HL-60 (cell line): Measurements from ENCODE around the gene CLSTN1.

Experiments
- POLR2AphosphoS5 ChIP-seq: IDR thresholded peaks from 2 replicates; pipeline ENCODE4 v1.6.1; 2012; ENCODE audit warnings: low read depth
- TF ChIP-seq, protein P1 (sequence below): IDR thresholded peaks from one replicate; pipeline ENCODE4 v1.5.1; 2011; ENCODE audit warnings: low read length, control low read depth, inconsistent platforms; ENCODE audit not compliant: insufficient read depth

DNA sequence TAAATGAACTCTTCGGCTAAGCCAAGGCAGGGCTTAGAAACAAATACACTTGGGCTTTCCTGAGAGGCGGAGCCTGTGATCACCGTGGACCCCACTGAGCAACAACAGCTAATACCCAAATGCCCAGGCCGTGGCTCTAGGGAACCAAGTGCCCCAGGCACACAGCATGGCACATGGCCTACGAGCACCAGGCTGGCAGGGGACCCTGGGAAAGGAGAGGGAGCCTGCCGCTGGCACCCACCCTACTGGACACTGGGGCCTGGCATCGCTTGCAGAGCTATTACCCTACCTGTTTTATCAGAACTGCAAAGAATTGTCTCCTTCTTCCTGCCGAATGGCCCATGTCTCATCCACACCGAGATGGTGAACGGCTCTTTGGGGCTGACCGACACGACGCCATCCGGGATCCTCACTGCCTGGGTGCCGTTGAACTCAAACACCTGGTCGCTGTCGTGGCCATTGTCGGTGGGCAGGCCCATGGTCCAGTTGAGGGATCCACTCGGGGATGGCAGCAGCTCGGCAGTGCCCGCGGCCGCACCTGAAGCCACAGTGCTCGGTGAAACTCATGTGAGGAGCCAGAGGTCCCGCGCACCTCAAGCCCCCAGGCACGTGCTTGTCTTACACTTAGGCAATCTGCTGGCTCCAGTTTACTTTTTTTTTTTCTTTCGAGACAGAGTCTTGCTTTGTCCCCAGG lies 79.5 kb downstream of the CLSTN1 start:
- no peak for TF ChIP-seq POLR2AphosphoS5
- TF ChIP-seq, protein P1, sequence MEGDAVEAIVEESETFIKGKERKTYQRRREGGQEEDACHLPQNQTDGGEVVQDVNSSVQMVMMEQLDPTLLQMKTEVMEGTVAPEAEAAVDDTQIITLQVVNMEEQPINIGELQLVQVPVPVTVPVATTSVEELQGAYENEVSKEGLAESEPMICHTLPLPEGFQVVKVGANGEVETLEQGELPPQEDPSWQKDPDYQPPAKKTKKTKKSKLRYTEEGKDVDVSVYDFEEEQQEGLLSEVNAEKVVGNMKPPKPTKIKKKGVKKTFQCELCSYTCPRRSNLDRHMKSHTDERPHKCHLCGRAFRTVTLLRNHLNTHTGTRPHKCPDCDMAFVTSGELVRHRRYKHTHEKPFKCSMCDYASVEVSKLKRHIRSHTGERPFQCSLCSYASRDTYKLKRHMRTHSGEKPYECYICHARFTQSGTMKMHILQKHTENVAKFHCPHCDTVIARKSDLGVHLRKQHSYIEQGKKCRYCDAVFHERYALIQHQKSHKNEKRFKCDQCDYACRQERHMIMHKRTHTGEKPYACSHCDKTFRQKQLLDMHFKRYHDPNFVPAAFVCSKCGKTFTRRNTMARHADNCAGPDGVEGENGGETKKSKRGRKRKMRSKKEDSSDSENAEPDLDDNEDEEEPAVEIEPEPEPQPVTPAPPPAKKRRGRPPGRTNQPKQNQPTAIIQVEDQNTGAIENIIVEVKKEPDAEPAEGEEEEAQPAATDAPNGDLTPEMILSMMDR: no peak
